ENCODE results near the gene ASCC3. TPM values are rescaled to one million over a fixed set of nuclear protein-coding genes. Genes with fewer than 3 reads are reported as not detected.

The ASCC3 gene
- total RNA-seq (2012; rRNA removed): 66.0 and 89.5 TPM in 2 replicates

GRCh38 chr6:100880853-100881706 is at the start of gene ASCC3:
TSS of gene ASCC3 (minus strand) at chr6:100881329. CDS start at chr6:100867997, 13,332 bp downstream.
- Histone ChIP-seq H3K9ac (ENCODE audit: low read depth, low read length) (peak within 1 kb of the TSS; percentile 98), H3K27me3 (ENCODE audit: control insufficient read depth, insufficient read depth, low read length) (no peaks in the 10 kb centered on the region), H3K9me3 (replicated peaks; ENCODE audit: low read length) (no peaks in the 10 kb centered on the region), H3K4me3 (ENCODE audit: low read length) (peak within 1 kb of the TSS; percentile 89), H3K4me2 (ENCODE audit: low read length) (peak within 1 kb of the TSS; percentile 94), H3K36me3 (ENCODE audit: insufficient read depth, low read length) (peaks cover 3% of the 10 kb centered on the region), H3K4me1 (ENCODE audit: control insufficient read depth, insufficient read depth, low read length) (peaks cover 22% of the 10 kb centered on the region)

DNA sequence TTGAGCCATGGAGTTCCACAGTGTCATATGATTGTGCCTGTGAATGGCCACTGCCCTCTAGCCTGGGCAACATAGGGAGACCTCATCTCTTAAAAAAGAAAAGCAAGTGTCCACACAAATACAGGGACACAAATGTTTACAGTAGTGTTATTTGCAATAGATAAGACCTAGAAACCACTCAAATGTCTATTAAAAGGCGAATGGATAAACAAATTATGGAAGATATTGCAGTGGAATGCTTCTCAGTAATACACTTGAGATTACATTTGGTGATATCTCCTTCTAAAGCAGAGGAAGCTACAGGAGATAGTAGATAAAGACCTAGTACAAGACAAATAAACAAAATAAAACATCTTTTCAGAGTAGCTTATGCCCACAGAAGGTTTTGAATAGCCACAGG is 44.6 kb upstream of the ASCC3 start:
- no peak overlapping the region for H3K4me2 ChIP-seq (ENCODE audit: low read length)
- no peaks in the 10 kb centered on the region for H3K36me3 ChIP-seq (ENCODE audit: insufficient read depth, low read length)
- no peak overlapping the region for H3K9ac ChIP-seq (ENCODE audit: low read depth, low read length)
- no peaks in the 10 kb centered on the region for H3K9me3 ChIP-seq (replicated peaks; ENCODE audit: low read length)
- H3K4me1 ChIP-seq (ENCODE audit: control insufficient read depth, insufficient read depth, low read length): no peaks in the 10 kb centered on the region
- H3K4me3 ChIP-seq (ENCODE audit: low read length): no peak overlapping the region
- H3K27me3 ChIP-seq (ENCODE audit: control insufficient read depth, insufficient read depth, low read length): no peaks in the 10 kb centered on the region

DNA sequence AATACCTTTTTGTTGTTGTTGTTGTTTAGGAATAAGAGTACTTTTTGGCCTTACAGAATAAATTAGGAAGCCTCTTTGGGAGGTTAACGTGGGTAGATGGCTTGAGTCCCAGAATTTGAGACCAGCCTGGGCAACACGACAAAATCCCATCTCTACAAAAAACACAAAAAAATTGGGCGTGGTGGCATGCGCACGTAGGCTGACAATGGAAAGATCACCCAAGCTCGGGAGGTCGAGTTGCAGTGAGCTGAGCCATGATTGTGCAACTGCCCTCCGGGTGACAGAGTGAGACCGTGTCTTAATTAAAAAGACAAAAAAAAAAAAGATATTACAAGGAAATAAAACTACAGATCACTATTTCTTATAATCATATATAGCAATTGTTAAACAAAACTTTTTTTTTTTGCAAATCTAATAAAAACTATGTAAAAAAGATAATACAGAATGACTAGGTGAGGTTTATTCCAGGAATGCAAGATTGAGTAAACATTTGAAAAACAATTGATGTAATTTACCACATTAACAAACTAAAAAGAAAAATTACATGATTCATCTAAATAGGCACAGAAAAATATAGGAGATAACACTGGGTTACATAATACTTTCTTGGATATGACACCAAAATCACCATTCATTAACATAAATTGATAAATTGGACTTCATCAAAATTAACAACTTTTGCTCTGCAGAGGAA is 43.6 kb upstream of the ASCC3 start:
- Histone ChIP-seq H3K27me3 (ENCODE audit: control insufficient read depth, insufficient read depth, low read length) (no peaks in the 10 kb centered on the region), H3K4me2 (ENCODE audit: low read length) (no peak overlapping the region), H3K9ac (ENCODE audit: low read depth, low read length) (no peak overlapping the region), H3K4me1 (ENCODE audit: control insufficient read depth, insufficient read depth, low read length) (no peaks in the 10 kb centered on the region), H3K4me3 (ENCODE audit: low read length) (no peak overlapping the region), H3K36me3 (ENCODE audit: insufficient read depth, low read length) (no peaks in the 10 kb centered on the region), H3K9me3 (replicated peaks; ENCODE audit: low read length) (no peaks in the 10 kb centered on the region)

DNA sequence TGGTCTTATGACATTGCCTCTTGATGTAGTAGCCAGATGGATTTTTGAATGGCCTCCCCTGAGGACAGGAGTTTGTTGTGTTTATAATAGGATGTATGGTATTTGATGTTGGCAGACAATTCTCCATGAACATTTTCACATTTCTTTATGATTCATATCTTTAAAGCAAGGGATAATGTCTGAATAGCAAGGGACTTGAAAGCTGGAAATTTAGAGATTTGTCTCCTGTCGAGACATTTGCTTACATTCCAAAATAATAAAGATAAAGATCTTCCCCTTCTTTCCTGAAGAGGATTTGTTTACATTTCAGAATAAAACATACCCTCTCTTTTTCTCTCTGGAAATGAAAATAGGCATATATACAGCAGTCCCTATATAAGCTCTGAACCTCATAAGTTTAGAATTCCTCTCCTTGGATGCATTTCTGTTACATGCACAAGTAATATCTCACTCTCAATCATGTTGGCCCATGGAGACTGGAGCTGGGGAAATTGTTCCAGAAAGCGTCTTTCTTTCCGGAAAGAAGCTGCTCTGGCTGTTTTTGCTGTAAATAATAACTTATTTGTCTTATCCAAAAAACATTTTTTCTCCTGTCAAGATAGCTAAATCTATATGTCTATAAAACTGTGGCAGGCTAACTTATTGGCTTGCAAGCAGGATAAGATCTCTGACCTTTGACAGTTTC is 42.5 kb upstream of the ASCC3 start:
- Histone ChIP-seq H3K27me3 (ENCODE audit: control insufficient read depth, insufficient read depth, low read length) (no peaks in the 10 kb centered on the region), H3K9ac (ENCODE audit: low read depth, low read length) (no peak overlapping the region), H3K4me1 (ENCODE audit: control insufficient read depth, insufficient read depth, low read length) (no peaks in the 10 kb centered on the region), H3K36me3 (ENCODE audit: insufficient read depth, low read length) (no peaks in the 10 kb centered on the region), H3K9me3 (replicated peaks; ENCODE audit: low read length) (no peaks in the 10 kb centered on the region), H3K4me3 (ENCODE audit: low read length) (no peak overlapping the region), H3K4me2 (ENCODE audit: low read length) (no peak overlapping the region)

- no peaks in the 10 kb centered on the region for H3K9me3 ChIP-seq (replicated peaks; ENCODE audit: low read length)
These were observed 39.0 kb upstream of the ASCC3 start for GRCh38 chr6:100920028-100920605.

GRCh38 chr6:100918152-100918551 is 37.0 kb upstream of the ASCC3 start:
- Histone ChIP-seq H3K27me3 (ENCODE audit: control insufficient read depth, insufficient read depth, low read length) (no peaks in the 10 kb centered on the region), H3K9ac (ENCODE audit: low read depth, low read length) (no peak overlapping the region), H3K4me1 (ENCODE audit: control insufficient read depth, insufficient read depth, low read length) (no peaks in the 10 kb centered on the region), H3K36me3 (ENCODE audit: insufficient read depth, low read length) (no peaks in the 10 kb centered on the region), H3K9me3 (replicated peaks; ENCODE audit: low read length) (no peaks in the 10 kb centered on the region), H3K4me2 (ENCODE audit: low read length) (no peak overlapping the region), H3K4me3 (ENCODE audit: low read length) (no peak overlapping the region)

More at GRCh38 chr6:100920028-100920605, 39.0 kb upstream of the ASCC3 start:
- no peaks in the 10 kb centered on the region for H3K27me3 ChIP-seq (ENCODE audit: control insufficient read depth, insufficient read depth, low read length)
- H3K4me3 ChIP-seq (ENCODE audit: low read length): no peak overlapping the region
- H3K36me3 ChIP-seq (ENCODE audit: insufficient read depth, low read length): no peaks in the 10 kb centered on the region
- H3K4me1 ChIP-seq (ENCODE audit: control insufficient read depth, insufficient read depth, low read length): no peaks in the 10 kb centered on the region
- no peak overlapping the region for H3K4me2 ChIP-seq (ENCODE audit: low read length)
- no peak overlapping the region for H3K9ac ChIP-seq (ENCODE audit: low read depth, low read length)

DNA sequence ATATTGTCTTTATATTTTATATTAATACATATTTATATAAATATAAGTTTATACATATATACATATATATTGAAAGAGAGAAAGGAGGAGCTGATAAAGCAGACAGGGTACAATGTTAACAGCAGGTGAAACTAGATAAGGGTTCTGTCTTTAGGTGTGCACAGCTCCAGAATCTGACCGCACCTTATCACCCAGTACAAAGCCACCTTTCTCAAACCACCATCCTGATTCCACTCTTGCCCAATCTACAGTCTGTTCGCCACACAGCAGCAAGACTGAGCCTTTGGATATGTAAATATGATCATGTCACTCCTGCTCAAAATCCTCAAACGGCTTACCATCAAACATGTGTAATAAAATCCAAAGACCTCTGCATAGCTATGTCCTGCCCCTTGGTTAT is 34.7 kb upstream of the ASCC3 start:
- no peak overlapping the region for H3K4me2 ChIP-seq (ENCODE audit: low read length)
- H3K9me3 ChIP-seq (replicated peaks; ENCODE audit: low read length): no peaks in the 10 kb centered on the region
- H3K36me3 ChIP-seq (ENCODE audit: insufficient read depth, low read length): no peaks in the 10 kb centered on the region
- H3K4me1 ChIP-seq (ENCODE audit: control insufficient read depth, insufficient read depth, low read length): no peaks in the 10 kb centered on the region
- no peaks in the 10 kb centered on the region for H3K27me3 ChIP-seq (ENCODE audit: control insufficient read depth, insufficient read depth, low read length)
- H3K4me3 ChIP-seq (ENCODE audit: low read length): no peak overlapping the region
- H3K9ac ChIP-seq (ENCODE audit: low read depth, low read length): no peak overlapping the region

DNA sequence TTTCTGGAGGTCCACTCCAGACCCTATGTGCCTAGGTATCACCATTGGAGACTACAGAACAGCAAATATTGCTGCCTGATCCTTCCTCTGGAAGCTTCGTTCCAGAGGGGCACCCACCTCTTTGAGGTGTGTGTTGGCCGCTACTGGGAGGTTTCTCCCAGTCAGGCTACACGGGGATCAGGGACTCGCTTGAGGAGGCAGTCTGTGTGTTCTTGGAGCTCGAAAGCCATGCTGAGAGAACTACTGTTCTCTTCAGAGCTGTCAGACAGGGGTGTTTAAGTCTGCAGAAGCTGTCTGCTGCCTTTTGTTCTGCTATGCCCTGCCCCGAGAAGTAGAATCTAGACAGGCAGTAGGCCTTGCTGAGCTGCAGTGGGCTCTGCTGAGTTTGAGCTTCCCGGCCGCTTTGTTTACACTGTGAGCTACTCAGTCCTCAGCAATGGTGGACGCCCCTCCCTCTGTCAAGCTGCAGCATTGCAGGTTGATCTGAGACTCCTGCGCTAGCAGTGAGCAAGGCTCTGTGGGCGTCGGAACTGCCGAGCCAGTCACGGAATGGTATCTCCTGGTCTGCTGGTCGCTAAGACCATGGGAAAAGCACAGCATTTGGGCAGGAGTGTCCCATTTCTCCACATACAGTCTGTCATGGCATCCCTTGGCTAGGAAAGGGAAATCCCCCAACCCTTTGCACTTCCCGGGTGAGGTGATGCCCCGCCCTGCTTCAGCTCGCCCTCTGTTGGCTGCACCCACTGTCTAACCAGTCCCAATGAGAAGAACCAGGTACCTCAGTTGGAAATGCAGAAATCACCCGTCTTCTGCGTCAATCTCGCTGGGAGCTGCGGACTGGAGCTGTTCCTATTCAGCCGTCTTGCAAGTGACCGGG is 32.5 kb upstream of the ASCC3 start:
- no peak overlapping the region for H3K4me3 ChIP-seq (ENCODE audit: low read length)
- H3K36me3 ChIP-seq (ENCODE audit: insufficient read depth, low read length): no peaks in the 10 kb centered on the region
- no peaks in the 10 kb centered on the region for H3K27me3 ChIP-seq (ENCODE audit: control insufficient read depth, insufficient read depth, low read length)
- no peak overlapping the region for H3K9ac ChIP-seq (ENCODE audit: low read depth, low read length)
- no peaks in the 10 kb centered on the region for H3K9me3 ChIP-seq (replicated peaks; ENCODE audit: low read length)
- H3K4me1 ChIP-seq (ENCODE audit: control insufficient read depth, insufficient read depth, low read length): no peaks in the 10 kb centered on the region
- H3K4me2 ChIP-seq (ENCODE audit: low read length): no peak overlapping the region

DNA sequence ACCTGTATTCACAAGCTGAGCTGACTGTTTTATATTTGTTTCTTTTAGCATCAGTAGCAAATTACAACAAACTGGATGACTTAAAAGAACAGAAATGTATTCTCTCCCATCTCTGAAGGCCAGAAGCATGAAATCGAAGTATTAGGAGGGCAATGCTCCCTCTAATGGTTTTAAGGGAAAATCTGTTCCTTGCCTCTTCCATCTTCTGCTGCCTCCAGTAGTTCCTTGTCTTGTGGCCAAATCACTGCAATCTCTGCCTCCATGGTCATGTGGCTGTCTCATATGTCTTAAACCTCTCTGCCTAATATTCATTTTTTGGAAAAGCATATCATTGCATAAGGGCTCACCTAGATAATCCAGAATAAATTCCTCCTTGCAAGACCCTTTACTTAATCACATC is 25.2 kb upstream of the ASCC3 start:
- Histone ChIP-seq H3K27me3 (ENCODE audit: control insufficient read depth, insufficient read depth, low read length) (no peaks in the 10 kb centered on the region), H3K9me3 (replicated peaks; ENCODE audit: low read length) (no peaks in the 10 kb centered on the region), H3K4me2 (ENCODE audit: low read length) (no peak overlapping the region), H3K9ac (ENCODE audit: low read depth, low read length) (no peak overlapping the region), H3K4me3 (ENCODE audit: low read length) (no peak overlapping the region), H3K36me3 (ENCODE audit: insufficient read depth, low read length) (no peaks in the 10 kb centered on the region), H3K4me1 (ENCODE audit: control insufficient read depth, insufficient read depth, low read length) (no peaks in the 10 kb centered on the region)

- Histone ChIP-seq H3K4me2 (ENCODE audit: low read length) (no peak overlapping the region), H3K9me3 (replicated peaks; ENCODE audit: low read length) (no peaks in the 10 kb centered on the region), H3K27me3 (ENCODE audit: control insufficient read depth, insufficient read depth, low read length) (no peaks in the 10 kb centered on the region), H3K4me3 (ENCODE audit: low read length) (no peak overlapping the region), H3K4me1 (ENCODE audit: control insufficient read depth, insufficient read depth, low read length) (no peaks in the 10 kb centered on the region), H3K9ac (ENCODE audit: low read depth, low read length) (no peak overlapping the region), H3K36me3 (ENCODE audit: insufficient read depth, low read length) (no peaks in the 10 kb centered on the region)
These were observed 23.9 kb upstream of the ASCC3 start for GRCh38 chr6:100905067-100905466.
